Prostate gland (tissue), 2 donors: ENCODE measurements around the gene WDR72.

ENCODE experiments used
- CTCF ChIP-seq, 4 experiments: fragments of 200-600 bp in 2 of 4; fragments of 450-650 bp in 2 of 4; sonication (generic) in 2 of 4; IDR thresholded peaks; 1 replicate in 3 of 4; 2 replicates in 1 of 4; pipeline ENCODE4 v1.5.1; 2016 to 2019; ENCODE audit warnings: antibody characterized with exemption in 4 of 4, mild to moderate bottlenecking in 2 of 4, moderate library complexity in 2 of 4
- POLR2A ChIP-seq: fragments of 450-650 bp; IDR thresholded peaks from one replicate; pipeline ENCODE4 v1.6.1; 2016; ENCODE audit warnings: antibody characterized with exemption, mild to moderate bottlenecking
- POLR2AphosphoS5 ChIP-seq: sonication (generic); formaldehyde crosslinking; IDR thresholded peaks from one replicate; pipeline ENCODE4 v1.6.1; 2017; ENCODE audit warnings: antibody characterized with exemption

DNA sequence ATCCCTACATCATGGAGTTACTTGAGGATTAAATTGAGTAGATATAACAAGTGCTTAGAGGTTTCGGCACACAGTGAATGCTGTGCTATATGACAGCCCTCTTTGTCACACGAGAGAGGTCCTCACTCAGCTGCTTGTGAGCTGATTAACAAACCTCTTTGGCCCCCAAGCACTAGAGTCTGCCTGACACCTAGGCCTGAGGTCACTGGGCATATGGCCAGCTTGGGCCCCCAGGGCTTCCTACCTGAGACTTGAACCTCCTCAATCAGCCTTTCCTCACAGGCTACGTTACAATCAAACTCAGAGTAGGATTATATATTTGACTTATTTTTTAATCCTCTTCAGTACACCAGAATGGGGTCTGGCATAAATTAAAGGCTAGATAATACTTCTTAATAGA lies 88.8 kb downstream of the WDR72 start:
- TF ChIP-seq CTCF (IDR thresholded peaks at IDR 0.05) = no peak
- TF ChIP-seq POLR2AphosphoS5 = no peak
- no peak for TF ChIP-seq POLR2A
